PC-9 (cell line): ENCODE measurements around the gene ENG.

Experiments used
- EZH2 ChIP-seq: fragments of 200-600 bp; sonication (generic); IDR thresholded peaks from 2 replicates; pipeline ENCODE4 v1.8.0; 2017; ENCODE audit warnings: antibody characterized with exemption, low read depth
- TF ChIP-seq, protein P1 (sequence below): fragments of 200-600 bp; sonication (generic); conservative IDR thresholded peaks from 2 replicates; pipeline ENCODE4 v1.6.1; 2017; ENCODE audit warnings: mixed run types, antibody characterized with exemption, mild to moderate bottlenecking, moderate library complexity

DNA sequence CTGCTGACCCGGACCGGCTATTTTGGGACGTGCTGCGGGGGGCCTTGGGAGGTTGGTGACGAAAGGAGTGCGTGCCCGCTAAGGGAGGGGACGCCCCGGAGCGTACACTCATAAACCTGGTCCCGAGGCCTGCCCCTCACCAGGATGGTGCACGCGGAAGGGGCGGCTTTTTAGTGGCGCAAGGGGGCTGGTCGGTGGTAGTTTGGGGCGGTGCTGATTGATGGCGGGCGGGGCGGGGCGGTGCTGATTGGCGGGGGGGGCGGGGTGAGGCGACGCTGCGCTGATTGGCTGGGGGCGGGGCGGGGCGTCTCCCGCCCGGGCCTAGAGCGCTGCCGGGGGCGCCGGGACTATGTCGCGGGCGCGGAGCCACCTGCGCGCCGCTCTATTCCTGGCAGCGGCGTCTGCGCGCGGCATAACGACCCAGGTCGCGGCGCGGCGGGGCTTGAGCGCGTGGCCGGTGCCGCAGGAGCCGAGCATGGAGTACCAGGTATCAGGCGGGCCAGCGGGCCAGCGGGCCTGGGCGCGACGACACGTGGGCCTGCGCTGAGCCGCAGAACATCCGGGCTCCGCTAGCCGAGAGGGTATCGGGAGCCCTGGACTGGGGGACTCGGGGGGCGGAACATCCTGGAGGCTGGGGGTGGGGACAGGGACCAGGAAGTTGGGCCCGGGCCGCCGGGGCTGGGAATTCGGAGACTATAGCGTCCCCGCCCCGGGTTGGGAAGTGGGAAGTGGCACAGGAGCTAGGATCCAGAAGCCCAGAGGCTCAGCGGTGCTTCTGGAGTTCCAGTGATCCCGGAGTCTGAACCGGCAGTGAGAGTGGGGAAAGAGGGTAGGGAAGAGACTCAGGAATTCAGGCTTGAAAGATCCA, 51.6 kb downstream of the ENG start, which contains the start of gene FPGS:
- TF ChIP-seq, protein P1, sequence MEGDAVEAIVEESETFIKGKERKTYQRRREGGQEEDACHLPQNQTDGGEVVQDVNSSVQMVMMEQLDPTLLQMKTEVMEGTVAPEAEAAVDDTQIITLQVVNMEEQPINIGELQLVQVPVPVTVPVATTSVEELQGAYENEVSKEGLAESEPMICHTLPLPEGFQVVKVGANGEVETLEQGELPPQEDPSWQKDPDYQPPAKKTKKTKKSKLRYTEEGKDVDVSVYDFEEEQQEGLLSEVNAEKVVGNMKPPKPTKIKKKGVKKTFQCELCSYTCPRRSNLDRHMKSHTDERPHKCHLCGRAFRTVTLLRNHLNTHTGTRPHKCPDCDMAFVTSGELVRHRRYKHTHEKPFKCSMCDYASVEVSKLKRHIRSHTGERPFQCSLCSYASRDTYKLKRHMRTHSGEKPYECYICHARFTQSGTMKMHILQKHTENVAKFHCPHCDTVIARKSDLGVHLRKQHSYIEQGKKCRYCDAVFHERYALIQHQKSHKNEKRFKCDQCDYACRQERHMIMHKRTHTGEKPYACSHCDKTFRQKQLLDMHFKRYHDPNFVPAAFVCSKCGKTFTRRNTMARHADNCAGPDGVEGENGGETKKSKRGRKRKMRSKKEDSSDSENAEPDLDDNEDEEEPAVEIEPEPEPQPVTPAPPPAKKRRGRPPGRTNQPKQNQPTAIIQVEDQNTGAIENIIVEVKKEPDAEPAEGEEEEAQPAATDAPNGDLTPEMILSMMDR = no peak
- no peak for TF ChIP-seq EZH2
